Panc1 (cell line): ENCODE measurements around the gene SULT1C3. TPM values are rescaled to one million over a fixed set of nuclear protein-coding genes. Genes with fewer than 3 reads are reported as not detected.

Experiments
- ATAC-seq: fragments of 200-7000 bp; cut with Tn5 transposase; 2 replicates; pipeline ENCODE4 v1.9.1; 2020; ENCODE audit warnings: mild to moderate bottlenecking, moderate library complexity
- BruUV-seq: library from RNA; stranded (reverse); fragments of 400-500 nt; replicated peaks from 2 replicates; lab custom pipeline; 2021; lab: Mats Ljungman, UMichigan
- CTCF ChIA-PET: fragments of 300-600 bp; sonication (Branson Sonifier 250); formaldehyde crosslinking; loops from one replicate; lab custom pipeline; 2022; ENCODE audit warnings: antibody characterized with exemption; lab: Charles Lee
- POLR2A ChIA-PET: fragments of 300-600 bp; sonication (Branson Sonifier 250); formaldehyde crosslinking; loops from one replicate; lab custom pipeline; 2022; ENCODE audit warnings: antibody characterized with exemption; lab: Charles Lee
- DNase-seq: peaks from one replicate; pipeline ENCODE4 v3.0.0-alpha.2; 2010; ENCODE audit warnings: low read depth, low spot score
- H3K27ac ChIP-seq: 2 replicates; pipeline ENCODE4 v1.5.1; 2011; ENCODE audit warnings: mild to moderate bottlenecking, low read length, inconsistent platforms
- H3K27me3 ChIP-seq: fragments of 200-500 bp; sonication (Bioruptor generic); 2 replicates; pipeline ENCODE4 v1.6.0; 2014; ENCODE audit warnings: low read length, inconsistent platforms; ENCODE audit not compliant: control insufficient read depth, insufficient read depth
- H3K36me3 ChIP-seq: fragments of 200-500 bp; sonication (Bioruptor generic); 2 replicates; pipeline ENCODE4 v1.5.1; 2014; ENCODE audit warnings: inconsistent platforms, mild to moderate bottlenecking, low read length, moderate library complexity; ENCODE audit not compliant: control insufficient read depth, insufficient read depth
- H3K4me1 ChIP-seq: 2 replicates; pipeline ENCODE4 v1.5.1; 2011; ENCODE audit warnings: inconsistent platforms, mild to moderate bottlenecking, low read length, moderate library complexity; ENCODE audit not compliant: control insufficient read depth, insufficient read depth
- H3K4me3 ChIP-seq, 2 experiments: 2 replicates each; pipeline ENCODE4 v1.5.1; 2011 to 2012; ENCODE audit warnings: low read depth in 2 of 2, low read length in 2 of 2, mild to moderate bottlenecking in 2 of 2, inconsistent platforms in 1 of 2, moderate library complexity in 1 of 2
- H3K9me3 ChIP-seq: fragments of 200-500 bp; sonication (Bioruptor generic); 2 replicates; pipeline ENCODE4 v1.5.1; 2014; ENCODE audit warnings: low read depth, mild to moderate bottlenecking, inconsistent platforms, low read length, moderate library complexity; ENCODE audit not compliant: control insufficient read depth, insufficient read depth
- CTCF ChIP-seq: fragments of 450-650 bp; IDR thresholded peaks from 2 replicates; pipeline ENCODE4 v1.5.1; 2017; ENCODE audit warnings: mild to moderate bottlenecking
- POLR2AphosphoS5 ChIP-seq: IDR thresholded peaks from 2 replicates; pipeline ENCODE4 v1.6.1; 2012; ENCODE audit warnings: mild to moderate bottlenecking, low read depth, low read length, moderate library complexity
- REST ChIP-seq, 2 experiments: IDR thresholded peaks; 2 replicates each; pipeline ENCODE4 v1.6.1; 2011 to 2012; ENCODE audit warnings: low read depth in 2 of 2, control low read depth in 1 of 2, low read length in 1 of 2, mild to moderate bottlenecking in 1 of 2, moderate library complexity in 1 of 2; ENCODE audit not compliant: insufficient read depth in 1 of 2
- SIN3A ChIP-seq: IDR thresholded peaks from 2 replicates; pipeline ENCODE4 v1.6.1; 2012; ENCODE audit warnings: low read depth, mild to moderate bottlenecking, low read length, moderate library complexity, borderline replicate concordance; ENCODE audit not compliant: insufficient read depth
- TCF7L2 ChIP-seq: IDR thresholded peaks from 2 replicates; pipeline ENCODE4 v1.6.1; 2011; ENCODE audit warnings: mild to moderate bottlenecking, low read depth, low read length, inconsistent platforms
- in situ Hi-C: cut with HindIII; loops from 2 replicates; pipeline ENCODE4 v1.10.0; 2016; ENCODE audit warnings: low sequenced_read_pairs, low pct_unique_long_range_greater_than_20kb
- intact Hi-C: fragments of 100-400 bp; cut with micrococcal nuclease; formaldehyde crosslinking; loops from one replicate; pipeline ENCODE4 v1.10.0; 2022; ENCODE audit not compliant: unreplicated experiment
- total RNA-seq: library from RNA; stranded (reverse); gene quantifications from one replicate; pipeline ENCODE4 v1.2.1, GENCODE V29; 2021; ENCODE audit not compliant: unreplicated experiment

Gene SULT1C3
- total RNA-seq, 1 experiment from 2014 or later = not detected

DNA sequence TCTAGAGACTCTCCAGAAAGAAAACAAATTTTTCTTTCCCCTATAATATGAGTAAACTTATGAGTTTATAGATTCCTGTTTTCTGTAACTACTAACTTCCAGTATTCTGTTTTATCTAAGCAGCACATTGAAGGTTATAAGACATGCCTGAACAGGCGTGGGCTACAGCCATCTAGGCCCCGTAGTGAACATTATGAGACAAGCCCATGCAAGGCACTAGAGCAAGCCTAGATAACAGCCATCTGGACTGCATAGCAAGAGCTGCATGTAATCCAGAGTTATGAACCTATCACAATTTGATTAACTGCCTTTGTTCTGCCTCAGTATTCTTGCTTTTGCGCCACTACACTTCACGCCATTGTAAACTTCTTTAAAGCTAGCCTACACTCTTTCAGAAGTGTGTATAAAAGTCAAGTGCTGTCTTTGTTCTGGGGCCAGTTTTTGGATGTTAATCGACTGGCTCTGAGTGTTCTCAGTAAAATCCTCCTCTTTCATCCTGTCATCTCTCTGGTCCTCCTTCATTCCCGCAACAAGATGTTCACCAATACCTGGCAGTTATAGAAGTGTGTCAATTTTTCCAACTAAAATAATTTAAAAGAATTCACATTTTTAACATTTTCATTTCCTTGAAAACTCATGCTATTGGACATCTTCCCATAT, 3.0 kb upstream of the SULT1C3 start:
- intact Hi-C loops (no loop called here), in situ Hi-C loops (no loop called here)
- no peak for ATAC-seq
- no TSS peak for BruUV-seq
- POLR2A ChIA-PET = no interaction called here
- CTCF ChIA-PET = no interaction called here
- Histone ChIP-seq H3K36me3 (no peaks in the 10 kb centered on the region), H3K27ac (no peak overlapping the region), H3K27me3 (no peaks in the 10 kb centered on the region), H3K4me1 (no peaks in the 10 kb centered on the region), H3K9me3 (0 out of 2 replicates have a peak, but pooled peaks cover 7% of the 10 kb centered on the region), H3K4me3 (no peak overlapping the region)
- no peak for DNase-seq
- TF ChIP-seq TCF7L2 (no peak), REST (IDR thresholded peaks at IDR 0.05; ENCODE audit: insufficient read depth in 1 of 2, low read depth in 2 of 2, low read length in 1 of 2) (no peak), SIN3A (no peak), CTCF (no peak), POLR2AphosphoS5 (no peak)

GRCh38 chr2:108240966-108241365, 1.2 kb downstream of the SULT1C3 start:
- intact Hi-C loops (no loop called here), in situ Hi-C loops (no loop called here)
- Histone ChIP-seq H3K36me3 (no peaks in the 10 kb centered on the region), H3K27me3 (no peaks in the 10 kb centered on the region), H3K4me1 (no peaks in the 10 kb centered on the region), H3K9me3 (0 out of 2 replicates have a peak, but pooled peaks cover 3% of the 10 kb centered on the region), H3K27ac (no peak overlapping the region), H3K4me3 (no peak overlapping the region)
- ChIA-PET POLR2A (no interaction called here), CTCF (no interaction called here)
- TF ChIP-seq POLR2AphosphoS5 = no peak
- no peak for TF ChIP-seq CTCF
- no peak for TF ChIP-seq REST (IDR thresholded peaks at IDR 0.05; ENCODE audit: insufficient read depth in 1 of 2, low read depth in 2 of 2, low read length in 1 of 2)
- no peak for TF ChIP-seq TCF7L2
- TF ChIP-seq SIN3A = no peak
- no peak for ATAC-seq
- no peak for DNase-seq
- BruUV-seq = no TSS peak
